GM20000 (cell line): Measurements from ENCODE around the gene AQP9.
"Not testable (repeated sequence)": the region's sequence is repeated elsewhere in the genome, so short reads cannot be mapped to it uniquely, and the experiment has no call there.

Experiments
- DNase-seq: peaks from one replicate; pipeline ENCODE4 v3.0.0; 2012; ENCODE audit warnings: low spot score
- TF ChIP-seq, protein P1 (sequence below): IDR thresholded peaks from 2 replicates; pipeline ENCODE4 v1.5.1; 2012; ENCODE audit warnings: mild to moderate bottlenecking, control low read depth; ENCODE audit errors: extremely low read depth, missing control alignments

The AQP9 gene

GRCh38 chr15:58179206-58179605 lies 41.0 kb downstream of the AQP9 start:
- no peak for DNase-seq
- TF ChIP-seq, protein P1, sequence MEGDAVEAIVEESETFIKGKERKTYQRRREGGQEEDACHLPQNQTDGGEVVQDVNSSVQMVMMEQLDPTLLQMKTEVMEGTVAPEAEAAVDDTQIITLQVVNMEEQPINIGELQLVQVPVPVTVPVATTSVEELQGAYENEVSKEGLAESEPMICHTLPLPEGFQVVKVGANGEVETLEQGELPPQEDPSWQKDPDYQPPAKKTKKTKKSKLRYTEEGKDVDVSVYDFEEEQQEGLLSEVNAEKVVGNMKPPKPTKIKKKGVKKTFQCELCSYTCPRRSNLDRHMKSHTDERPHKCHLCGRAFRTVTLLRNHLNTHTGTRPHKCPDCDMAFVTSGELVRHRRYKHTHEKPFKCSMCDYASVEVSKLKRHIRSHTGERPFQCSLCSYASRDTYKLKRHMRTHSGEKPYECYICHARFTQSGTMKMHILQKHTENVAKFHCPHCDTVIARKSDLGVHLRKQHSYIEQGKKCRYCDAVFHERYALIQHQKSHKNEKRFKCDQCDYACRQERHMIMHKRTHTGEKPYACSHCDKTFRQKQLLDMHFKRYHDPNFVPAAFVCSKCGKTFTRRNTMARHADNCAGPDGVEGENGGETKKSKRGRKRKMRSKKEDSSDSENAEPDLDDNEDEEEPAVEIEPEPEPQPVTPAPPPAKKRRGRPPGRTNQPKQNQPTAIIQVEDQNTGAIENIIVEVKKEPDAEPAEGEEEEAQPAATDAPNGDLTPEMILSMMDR = no peak

DNA sequence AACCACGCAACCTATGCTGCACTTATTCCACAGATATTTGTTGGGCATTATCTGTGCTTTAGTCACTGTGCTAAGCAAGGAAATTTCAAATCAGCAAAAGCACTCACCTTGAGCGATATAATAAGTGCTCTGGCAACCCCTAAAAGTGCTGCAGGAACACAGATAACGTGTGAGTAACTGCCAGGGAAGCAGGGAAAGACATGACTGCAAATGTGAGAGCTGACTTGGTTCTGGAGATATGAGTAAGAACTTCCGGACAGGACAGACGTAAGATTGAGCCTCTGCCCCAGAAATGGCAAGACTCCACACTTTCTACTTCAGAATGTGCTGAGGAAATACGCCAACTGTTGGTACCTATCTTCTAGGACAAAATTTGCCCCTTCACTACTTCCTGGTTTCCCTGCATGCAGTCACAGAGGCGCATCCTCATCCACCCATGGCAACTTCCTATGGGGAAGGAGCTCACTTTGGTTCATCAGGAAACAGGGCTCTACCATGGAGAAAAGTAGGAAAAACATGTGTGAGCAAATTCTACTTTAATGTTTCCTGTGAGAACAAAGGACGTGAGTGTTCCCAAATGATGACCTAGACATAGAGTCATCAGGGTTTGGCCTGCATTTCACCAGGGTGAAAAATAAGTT lies 41.7 kb downstream of the AQP9 start:
- TF ChIP-seq, protein P1 = no peak
- no peak for DNase-seq

DNA sequence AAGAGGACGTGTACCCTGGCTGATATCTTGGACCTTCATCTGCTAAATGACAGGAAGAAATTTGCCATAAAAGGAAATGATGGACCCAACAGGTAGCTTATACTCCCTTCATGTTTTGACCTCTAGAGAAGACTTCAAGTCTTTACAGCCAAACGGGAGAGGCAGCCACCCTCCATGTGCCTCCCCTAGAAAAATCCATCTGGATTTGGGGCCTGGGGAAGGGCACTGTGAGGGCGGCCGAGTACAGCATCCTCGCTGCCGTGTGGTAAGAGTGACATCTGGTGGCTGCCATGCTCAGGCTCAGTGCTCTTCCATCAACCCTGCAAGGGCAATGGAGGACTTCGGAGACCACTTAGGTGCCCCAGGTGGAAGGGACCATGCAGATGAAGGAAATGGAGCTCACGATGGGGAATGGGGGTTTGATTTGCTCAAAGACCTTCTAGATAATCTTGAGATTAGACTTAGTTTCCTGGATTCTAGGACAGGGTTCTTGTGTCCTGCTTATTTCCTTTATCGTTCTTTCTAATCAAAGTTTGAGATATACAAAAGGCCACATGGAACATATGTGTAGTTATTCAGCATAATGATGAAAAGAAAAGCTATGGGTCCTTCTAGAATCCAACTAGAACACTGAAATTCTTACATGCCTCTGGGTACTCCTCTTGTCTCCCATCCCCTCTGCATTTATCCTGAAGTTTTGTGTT lies 44.4 kb downstream of the AQP9 start:
- TF ChIP-seq, protein P1 = peak; percentile 83
- peak; percentile 58 for DNase-seq

GRCh38 chr15:58185439-58185838 lies 47.3 kb downstream of the AQP9 start:
- TF ChIP-seq, protein P1 = no peak
- peak; percentile 7 for DNase-seq

DNA sequence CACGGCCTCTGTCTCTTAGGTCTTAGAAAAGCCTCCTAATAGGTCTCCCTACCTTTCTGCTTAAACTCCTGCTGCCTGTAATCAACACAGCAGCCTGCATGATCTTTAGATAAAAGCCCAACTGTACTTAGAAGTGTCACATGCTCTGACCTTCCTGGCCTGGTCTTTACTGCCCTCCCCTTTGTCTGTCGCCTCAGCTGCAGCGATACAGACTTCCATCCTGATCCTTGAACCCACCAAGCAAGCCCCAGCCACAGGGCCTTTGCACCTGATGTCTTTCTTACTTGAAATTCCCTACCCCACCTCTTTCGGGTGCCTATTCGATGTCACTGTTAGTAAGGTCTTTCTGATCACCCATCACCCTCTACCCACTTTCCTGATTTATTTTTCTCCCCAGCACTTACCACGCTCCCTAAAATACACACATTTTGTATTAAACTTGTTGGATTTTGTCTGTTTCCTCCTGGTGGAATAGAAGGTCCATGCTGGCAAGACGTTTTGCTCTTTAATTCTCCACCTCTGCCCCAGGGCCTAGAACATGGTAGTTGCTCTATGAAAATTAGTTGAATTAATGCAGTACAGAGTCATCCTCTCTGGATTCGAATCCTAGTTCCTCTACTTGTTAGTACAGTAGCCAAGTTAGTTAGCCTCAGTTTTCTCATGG lies 51.1 kb downstream of the AQP9 start:
- no peak for DNase-seq
- TF ChIP-seq, protein P1 = no peak

- TF ChIP-seq, protein P1 = no peak
- DNase-seq = no peak
Observed at GRCh38 chr15:58190419-58190818, 52.2 kb downstream of the AQP9 start.

DNA sequence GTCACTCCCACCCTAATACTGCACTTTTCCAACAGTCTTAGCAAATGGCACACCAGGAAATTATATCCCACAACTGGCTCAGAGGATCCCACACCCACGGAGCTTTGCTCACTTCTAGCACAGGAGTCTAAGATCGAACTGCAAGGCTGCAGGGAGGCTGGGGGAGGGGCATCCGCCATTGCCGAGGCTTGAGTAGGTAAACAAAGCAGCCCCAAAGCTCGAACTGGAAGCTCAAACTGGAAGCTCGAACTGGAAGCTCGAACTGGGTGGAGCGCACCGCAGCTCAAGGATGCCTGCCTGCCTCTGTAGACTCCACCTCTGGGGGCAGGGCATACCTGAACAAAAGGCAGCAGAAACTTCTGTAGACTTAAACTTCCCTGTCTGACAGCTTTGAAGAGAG lies 55.5 kb downstream of the AQP9 start:
- DNase-seq = not testable (repeated sequence)
